B cell (primary cell): ENCODE results near the gene LCN10. TPM values are rescaled to one million over a fixed set of nuclear protein-coding genes. Genes with fewer than 3 reads are reported as not detected.

ENCODE experiments used
- ATAC-seq: fragments of 200-7000 bp; cut with Tn5 transposase; one replicate; pipeline ENCODE4 v1.10.0; 2021; ENCODE audit warnings: low read depth, mild to moderate bottlenecking, moderate number of reproducible peaks, moderate library complexity
- CTCF ChIA-PET: fragments of 350-600 bp; sonication (Branson Sonifier 250); formaldehyde crosslinking; loops from one replicate; lab custom pipeline; 2021; ENCODE audit warnings: antibody characterized with exemption, inconsistent platforms; lab: Charles Lee
- POLR2A ChIA-PET: fragments of 350-600 bp; sonication (Branson Sonifier 250); formaldehyde crosslinking; loops from one replicate; lab custom pipeline; 2021; ENCODE audit warnings: antibody characterized with exemption; lab: Charles Lee
- DNase-seq: peaks from one replicate; pipeline ENCODE4 v3.0.0; 2013
- H2AFZ ChIP-seq: 2 replicates; pipeline ENCODE4 v1.6.1; 2012; ENCODE audit warnings: mild to moderate bottlenecking, low read depth, low read length; ENCODE audit not compliant: insufficient read depth, poor library complexity, severe bottlenecking
- H3K27ac ChIP-seq, 2 donors: 1 replicate in 1 of 2; 2 replicates in 1 of 2; pipeline ENCODE4 v1.5.1; 2012 to 2013; ENCODE audit warnings: low read length in 2 of 2, mild to moderate bottlenecking in 2 of 2, moderate library complexity in 1 of 2
- H3K27me3 ChIP-seq, 4 experiments: fragments of 200-600 bp in 1 of 4; sonication (generic) in 1 of 4; replicated peaks in 1 of 4; 1 replicate in 2 of 4; 2 replicates in 2 of 4; pipeline versions ENCODE4 v1.6.1 to v1.7.0; 2013 to 2016; ENCODE audit warnings: low read length in 3 of 4, mild to moderate bottlenecking in 2 of 4, mixed read lengths in 1 of 4, moderate library complexity in 1 of 4; ENCODE audit not compliant: insufficient read depth in 4 of 4, control insufficient read depth in 3 of 4; ENCODE audit errors: control extremely low read depth in 1 of 4
- H3K36me3 ChIP-seq, 2 experiments: replicated peaks in 1 of 2; 1 replicate in 1 of 2; 2 replicates in 1 of 2; pipeline versions ENCODE4 v1.6.1 to v1.7.1; 2013; ENCODE audit warnings: low read length in 1 of 2; ENCODE audit not compliant: insufficient read depth in 2 of 2, control insufficient read depth in 1 of 2; ENCODE audit errors: control extremely low read depth in 1 of 2, extremely low read depth in 1 of 2
- H3K4me1 ChIP-seq, 2 donors: fragments of 200-600 bp in 1 of 2; sonication (generic) in 1 of 2; 1 replicate in 1 of 2; 2 replicates in 1 of 2; pipeline versions ENCODE4 v1.5.1 to v1.6.1; 2013 to 2017; ENCODE audit warnings: low read length in 2 of 2; ENCODE audit not compliant: control insufficient read depth in 2 of 2, insufficient read depth in 2 of 2
- H3K4me2 ChIP-seq: replicated peaks from 2 replicates; pipeline ENCODE3; 2012; ENCODE audit warnings: mild to moderate bottlenecking, low read depth, low read length; ENCODE audit not compliant: poor library complexity, severe bottlenecking
- H3K4me3 ChIP-seq, 5 experiments: fragments of 200-600 bp in 1 of 5; sonication (generic) in 1 of 5; 1 replicate in 3 of 5; 2 replicates in 2 of 5; pipeline versions ENCODE4 v1.5.1 to v1.7.0; 2011 to 2016; ENCODE audit warnings: low read length in 4 of 5, mild to moderate bottlenecking in 4 of 5, low read depth in 2 of 5, control low read depth in 1 of 5, moderate library complexity in 1 of 5; ENCODE audit not compliant: insufficient read depth in 1 of 5; ENCODE audit errors: control extremely low read depth in 1 of 5, extremely low read depth in 1 of 5
- H3K79me2 ChIP-seq: fragments of 200-600 bp; sonication (generic); one replicate; pipeline ENCODE4 v1.6.0; 2016; ENCODE audit warnings: low read length; ENCODE audit not compliant: control insufficient read depth, insufficient read depth
- H3K9ac ChIP-seq: fragments of 200-600 bp; sonication (generic); 2 replicates; pipeline ENCODE4 v1.6.1; 2017; ENCODE audit warnings: mild to moderate bottlenecking, low read length, moderate library complexity
- H3K9me3 ChIP-seq, 3 donors: one replicate each; pipeline versions ENCODE4 v1.6.1 to v1.7.1; 2013; ENCODE audit warnings: low read length in 2 of 3; ENCODE audit not compliant: control insufficient read depth in 2 of 3, insufficient read depth in 1 of 3; ENCODE audit errors: control extremely low read depth in 1 of 3
- H4K20me1 ChIP-seq: 2 replicates; pipeline ENCODE4 v1.6.0; 2012; ENCODE audit warnings: mild to moderate bottlenecking, low read length; ENCODE audit not compliant: insufficient read depth, control insufficient read depth, poor library complexity, severe bottlenecking
- H3K27ac Mint-ChIP-seq: one replicate; pipeline ENCODE4 v1.8.0; 2021; ENCODE audit warnings: mixed read lengths
- H3K27me3 Mint-ChIP-seq: one replicate; pipeline ENCODE4 v1.8.0; 2021; ENCODE audit warnings: mixed read lengths
- H3K4me1 Mint-ChIP-seq: one replicate; pipeline ENCODE4 v1.8.0; 2021; ENCODE audit warnings: mixed read lengths
- H3K4me3 Mint-ChIP-seq: one replicate; pipeline ENCODE4 v1.8.0; 2021; ENCODE audit warnings: mixed read lengths
- H3K9me3 Mint-ChIP-seq: one replicate; pipeline ENCODE4 v1.8.0; 2022; ENCODE audit warnings: mixed read lengths; ENCODE audit not compliant: insufficient read depth
- EZH2 ChIP-seq: IDR thresholded peaks from 2 replicates; pipeline ENCODE4 v1.6.1; 2012; ENCODE audit warnings: borderline replicate concordance, low read depth, mild to moderate bottlenecking, moderate library complexity, low read length; ENCODE audit not compliant: insufficient read depth, poor library complexity, severe bottlenecking
- WGBS: methylation state at CpG from one replicate; pipeline ENCODE4 v1.1.5; 2013; ENCODE audit warnings: missing lambda C conversion rate; ENCODE audit not compliant: insufficient coverage; 5-methylcytosine and 5-hydroxymethylcytosine counted together
- intact Hi-C: fragments of 100-400 bp; cut with micrococcal nuclease; formaldehyde crosslinking; loops from one replicate; pipeline ENCODE4 v1.10.0; 2022
- polyA plus RNA-seq: library from polyadenylated mRNA; depleted of rRNA; stranded (reverse); fragments of >200 nt; gene quantifications from 2 replicates; pipeline ENCODE4 v1.2.3, GENCODE V29; 2012
- total RNA-seq, 2 donors: library from RNA; stranded (reverse); fragments of 120-200 nt in 1 of 2; gene quantifications; 1 replicate in 1 of 2; 2 replicates in 1 of 2; pipeline versions ENCODE4 v1.2.3 to v1.2.4, GENCODE V29; 2013 to 2022
- TF ChIP-seq, protein P1 (sequence below): fragments of 200-600 bp; IDR thresholded peaks from one replicate; pipeline ENCODE4 v1.8.0; 2022; ENCODE audit warnings: antibody characterized with exemption, mild to moderate bottlenecking

The LCN10 gene
- total and polyA plus RNA-seq, 2 donors (not counting 1 experiment from before 2014, with no cell fraction given), result 76.3 to 93.0 TPM

- H2AFZ ChIP-seq, result no peak overlapping the region
- peak overlapping the region; percentile 54 to 61 for H3K27ac ChIP-seq
- ChIA-PET POLR2A (interaction anchor here (1.6 to 2.7 kb wide), 4 partner anchors 9 to 26 kb away, joined by 6 to 11 read pairs (median 8); partner anchors contain the start of gene LCN10), CTCF (interaction anchor here (1.2 to 2.6 kb wide), 3 partner anchors 17 to 27 kb away, joined by 3 to 14 read pairs (median 5); no protein-coding TSS in a partner anchor)
- no peak overlapping the region for H3K9ac ChIP-seq
- WGBS, result 20% methylated on average over 16 of the region's 17 CpGs
- DNase-seq, result peak; percentile 60
- H3K27me3 ChIP-seq, result no peaks in the 10 kb centered on the region
- peak overlapping the region; percentile 26 for H3K4me3 Mint-ChIP-seq
- peaks cover 4 to 72% (median 29%) of the 10 kb centered on the region in 3 donors for H3K9me3 ChIP-seq
- intact Hi-C loops, result loop anchor here (10.0 kb wide), 1 partner anchor 209 kb away; the partner anchor contains the start of gene NOTCH1
- TF ChIP-seq EZH2, result no peak
- TF ChIP-seq, protein P1, sequence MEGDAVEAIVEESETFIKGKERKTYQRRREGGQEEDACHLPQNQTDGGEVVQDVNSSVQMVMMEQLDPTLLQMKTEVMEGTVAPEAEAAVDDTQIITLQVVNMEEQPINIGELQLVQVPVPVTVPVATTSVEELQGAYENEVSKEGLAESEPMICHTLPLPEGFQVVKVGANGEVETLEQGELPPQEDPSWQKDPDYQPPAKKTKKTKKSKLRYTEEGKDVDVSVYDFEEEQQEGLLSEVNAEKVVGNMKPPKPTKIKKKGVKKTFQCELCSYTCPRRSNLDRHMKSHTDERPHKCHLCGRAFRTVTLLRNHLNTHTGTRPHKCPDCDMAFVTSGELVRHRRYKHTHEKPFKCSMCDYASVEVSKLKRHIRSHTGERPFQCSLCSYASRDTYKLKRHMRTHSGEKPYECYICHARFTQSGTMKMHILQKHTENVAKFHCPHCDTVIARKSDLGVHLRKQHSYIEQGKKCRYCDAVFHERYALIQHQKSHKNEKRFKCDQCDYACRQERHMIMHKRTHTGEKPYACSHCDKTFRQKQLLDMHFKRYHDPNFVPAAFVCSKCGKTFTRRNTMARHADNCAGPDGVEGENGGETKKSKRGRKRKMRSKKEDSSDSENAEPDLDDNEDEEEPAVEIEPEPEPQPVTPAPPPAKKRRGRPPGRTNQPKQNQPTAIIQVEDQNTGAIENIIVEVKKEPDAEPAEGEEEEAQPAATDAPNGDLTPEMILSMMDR, result no peak
- no peaks in the 10 kb centered on the region for H4K20me1 ChIP-seq
- H3K27ac Mint-ChIP-seq, result peak overlapping the region; percentile 74
- H3K4me1 Mint-ChIP-seq, result peaks cover 59% of the 10 kb centered on the region
- no peaks in the 10 kb centered on the region for H3K36me3 ChIP-seq
- no peaks in the 10 kb centered on the region for H3K79me2 ChIP-seq
- H3K9me3 Mint-ChIP-seq, result peaks cover 5% of the 10 kb centered on the region
- H3K27me3 Mint-ChIP-seq, result no peaks in the 10 kb centered on the region
- H3K4me1 ChIP-seq, result peaks cover 55 to 73% of the 10 kb centered on the region in 2 donors
- no peak for ATAC-seq
- H3K4me3 ChIP-seq, result no peak overlapping the region
- H3K4me2 ChIP-seq, result peak overlapping the region; percentile 60
Observed at GRCh38 chr9:136754059-136754572, 11.4 kb upstream of the LCN10 start.
